SU-DHL-6 (cell line): ENCODE measurements around the gene SDR39U1.

Experiments
- CTCF ChIP-seq: fragments of 200-600 bp; sonication (generic); IDR thresholded peaks from one replicate; pipeline ENCODE4 v1.5.1; 2017; ENCODE audit warnings: antibody characterized with exemption, mild to moderate bottlenecking, low read length, moderate library complexity; ENCODE audit not compliant: insufficient read depth, poor library complexity, severe bottlenecking
- EZH2phosphoT487 ChIP-seq: fragments of 200-600 bp; sonication (generic), shearing (Covaris generic); conservative IDR thresholded peaks from 2 replicates; pipeline ENCODE4 v1.6.1; 2018; ENCODE audit warnings: mild to moderate bottlenecking, antibody characterized with exemption, low read length, moderate library complexity, mixed read lengths

GRCh38 chr14:24425704-24426103, 16.9 kb downstream of the SDR39U1 start:
- TF ChIP-seq CTCF (no peak), EZH2phosphoT487 (no peak)
